Limb (tissue), 2 donors: ENCODE measurements around the gene CYSRT1.
A peak's percentile ranks its signal among the peaks of the same experiment; 100 is the strongest.

ENCODE experiments used
- DNase-seq, 2 donors: peaks; one replicate each; pipeline ENCODE4 v3.0.0-alpha.2; 2016; ENCODE audit errors: extremely low spot score in 2 of 2

CYSRT1 gene

DNA sequence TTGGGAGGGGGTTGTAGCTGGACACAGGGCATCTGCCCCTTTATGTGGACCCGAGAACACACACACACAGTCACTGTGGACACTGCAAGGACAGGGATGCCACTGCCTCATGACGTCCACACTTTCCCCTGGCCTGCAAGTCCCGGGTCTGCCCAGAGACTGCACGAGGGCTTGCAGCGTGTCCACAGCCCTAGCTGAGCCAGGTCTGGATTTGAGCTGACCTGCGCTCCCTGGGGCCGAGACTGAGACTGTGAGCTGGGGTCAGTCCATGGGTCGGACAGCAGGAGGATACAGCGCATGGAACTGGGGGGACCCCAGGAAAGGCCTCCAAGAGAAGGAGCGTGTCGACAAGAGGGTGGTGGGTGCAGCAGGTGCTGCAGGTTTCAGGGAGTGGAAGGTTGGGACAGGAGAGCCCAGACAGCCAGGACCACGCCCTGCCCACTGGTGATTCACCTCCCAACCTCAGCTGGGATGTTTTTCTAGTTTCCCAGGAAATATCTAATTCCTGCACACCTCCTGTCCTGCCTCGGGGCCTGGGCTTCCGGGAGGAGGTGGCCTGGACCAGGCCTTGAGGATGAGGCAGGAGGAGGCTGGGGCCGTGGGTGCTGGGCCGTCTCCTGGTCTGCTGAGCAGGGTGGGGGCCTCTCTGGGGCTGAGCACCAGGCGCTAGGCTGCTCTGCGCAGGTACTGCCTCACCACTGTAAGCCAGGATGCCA, 1.5 kb downstream of the CYSRT1 start:
- peak in 1 of 2 donors; percentile 21 for DNase-seq

DNA sequence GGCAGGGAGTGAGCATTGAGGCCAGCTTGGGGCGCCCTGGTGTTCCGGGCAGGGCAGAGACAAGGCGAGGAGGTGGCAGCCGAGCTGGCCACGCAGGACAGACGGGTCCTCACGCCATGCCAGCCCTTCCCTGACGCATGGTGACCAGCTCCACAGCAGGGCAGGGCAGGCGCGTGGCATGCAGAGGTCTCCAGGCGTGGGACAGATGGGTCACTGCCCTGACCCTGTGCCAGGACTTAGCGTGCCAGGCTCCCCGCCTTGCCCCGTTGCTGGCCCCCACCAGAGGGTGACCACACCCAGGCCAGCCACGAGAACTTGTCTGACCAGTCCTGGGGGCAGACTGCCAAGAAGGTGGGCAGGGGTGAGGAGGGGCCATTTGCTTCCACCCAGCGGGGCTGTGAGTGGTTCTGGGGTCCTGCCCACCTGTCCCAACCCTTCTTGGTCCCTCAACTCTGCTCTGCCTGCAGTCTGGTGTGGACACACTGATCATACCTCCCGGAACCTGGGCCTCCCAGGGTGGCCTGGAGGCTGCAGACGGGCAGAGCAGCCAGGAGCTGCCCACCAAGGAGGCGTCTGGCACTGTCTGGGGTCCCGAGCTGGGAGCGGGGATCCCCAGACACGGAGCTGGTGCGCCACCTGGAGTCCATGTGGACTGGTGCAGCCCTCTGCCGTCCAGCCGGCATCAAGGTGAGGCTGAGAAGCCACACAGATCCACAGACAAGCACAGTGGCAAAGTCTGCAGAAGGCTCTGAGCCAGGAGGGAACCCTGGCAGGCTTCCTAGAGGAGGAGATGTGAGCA, 2.3 kb downstream of the CYSRT1 start, which contains the start of gene RNF224:
TSS of gene RNF224 (plus strand) at position 449 of the 799 bp plus-strand sequence. CDS start 834 bp downstream, outside the sequence.
- peak in 1 of 2 donors; percentile 85 for DNase-seq

DNA sequence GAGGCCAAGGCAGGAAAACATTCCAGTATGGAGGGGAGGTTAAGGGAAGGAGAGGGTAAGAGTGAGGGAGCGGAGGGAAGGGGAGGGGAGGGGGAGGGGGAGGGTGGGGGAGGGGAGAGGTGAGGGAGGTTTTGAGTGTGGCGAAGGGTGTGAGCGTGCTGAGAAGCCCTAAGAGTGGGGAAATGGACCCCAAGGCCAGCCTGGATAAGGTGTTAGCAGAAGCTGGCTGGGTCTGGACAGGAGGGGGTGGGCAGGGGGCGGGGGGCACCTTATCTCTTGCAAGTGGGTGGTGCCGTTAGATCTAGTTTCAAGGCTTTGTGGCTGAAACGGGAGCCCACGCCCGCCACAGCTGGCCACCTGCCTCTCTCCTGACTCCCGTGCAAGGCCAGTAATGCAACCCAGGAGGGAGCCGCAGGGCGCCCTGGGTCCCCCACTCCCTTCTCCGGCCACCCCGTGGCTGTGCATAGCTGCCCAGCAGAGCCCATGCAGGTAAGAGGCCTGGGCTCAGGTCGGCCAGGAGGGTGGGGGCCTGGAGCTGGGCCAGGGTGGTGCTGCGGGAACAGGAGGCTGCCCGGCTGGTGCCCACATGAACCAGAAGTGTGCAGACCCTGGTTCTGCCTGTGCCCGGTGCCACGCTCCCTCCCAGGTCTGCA, 3.0 kb downstream of the CYSRT1 start:
- DNase-seq = no peak

DNA sequence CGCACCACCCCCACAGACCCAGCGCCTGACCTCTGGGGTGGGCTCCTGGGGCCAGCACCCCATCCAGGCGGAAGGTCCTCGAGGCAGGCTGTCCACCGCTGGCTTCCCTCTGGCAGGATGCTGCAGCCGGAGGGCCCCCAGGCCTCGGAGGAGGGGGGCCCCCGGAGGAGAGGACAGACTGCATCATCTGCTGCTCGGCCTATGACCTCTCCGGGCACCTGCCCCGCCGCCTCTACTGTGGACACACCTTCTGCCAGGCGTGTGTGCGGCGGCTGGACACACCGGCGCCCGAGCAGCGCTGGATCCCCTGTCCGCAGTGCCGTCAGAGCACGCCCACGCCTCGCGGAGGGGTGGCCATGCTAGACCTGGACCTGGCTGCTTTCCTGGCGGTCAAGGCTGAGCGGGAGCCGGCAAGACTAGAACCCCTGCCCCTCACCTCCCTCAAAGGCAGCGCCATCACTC, 3.6 kb downstream of the CYSRT1 start:
- DNase-seq = no peak

DNA sequence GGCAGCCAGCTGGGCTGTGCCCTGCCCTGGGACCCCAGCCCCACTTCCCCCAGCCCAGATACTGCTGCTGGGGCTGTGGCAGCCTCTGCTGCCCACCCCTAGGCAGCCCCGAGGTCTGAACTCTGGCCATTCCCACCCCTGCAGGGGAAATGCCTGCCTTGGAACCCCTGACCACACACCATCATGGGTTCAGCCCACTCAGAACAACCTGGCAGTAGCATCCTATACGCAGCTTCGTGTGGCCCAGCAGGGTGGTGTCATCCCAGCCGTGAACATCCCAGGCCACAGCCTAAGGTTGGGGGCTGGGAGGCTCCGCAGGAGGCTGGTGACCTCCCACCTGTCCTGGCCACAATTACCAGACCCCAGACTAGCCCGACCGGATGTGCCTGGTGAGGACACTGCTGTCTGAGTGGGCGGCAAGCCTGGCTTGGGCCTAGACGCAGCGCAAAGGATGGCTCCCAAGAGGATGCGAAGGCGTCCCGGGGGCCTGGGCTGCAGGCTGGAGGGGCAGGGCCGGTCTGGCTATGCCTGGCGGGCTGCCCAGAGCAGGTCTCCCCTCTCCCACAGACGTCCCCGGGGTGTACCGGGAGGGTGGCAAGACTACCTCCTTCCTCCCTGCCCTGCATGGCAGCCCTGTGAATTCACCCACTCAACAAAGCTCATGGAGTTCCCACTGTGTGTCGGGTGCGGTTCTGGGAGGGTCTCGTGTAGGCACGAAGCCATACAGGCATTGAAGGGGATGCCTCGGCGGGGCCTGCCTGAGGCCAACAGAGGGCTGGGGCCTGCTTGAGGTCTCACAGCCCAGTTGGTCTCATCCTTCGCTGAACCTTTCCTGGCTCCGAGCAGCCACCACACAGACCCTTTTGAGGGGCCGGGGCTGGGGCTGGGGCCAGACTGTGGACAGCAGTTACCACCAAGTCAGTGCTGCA, 4.3 kb downstream of the CYSRT1 start:
- no peak for DNase-seq

DNA sequence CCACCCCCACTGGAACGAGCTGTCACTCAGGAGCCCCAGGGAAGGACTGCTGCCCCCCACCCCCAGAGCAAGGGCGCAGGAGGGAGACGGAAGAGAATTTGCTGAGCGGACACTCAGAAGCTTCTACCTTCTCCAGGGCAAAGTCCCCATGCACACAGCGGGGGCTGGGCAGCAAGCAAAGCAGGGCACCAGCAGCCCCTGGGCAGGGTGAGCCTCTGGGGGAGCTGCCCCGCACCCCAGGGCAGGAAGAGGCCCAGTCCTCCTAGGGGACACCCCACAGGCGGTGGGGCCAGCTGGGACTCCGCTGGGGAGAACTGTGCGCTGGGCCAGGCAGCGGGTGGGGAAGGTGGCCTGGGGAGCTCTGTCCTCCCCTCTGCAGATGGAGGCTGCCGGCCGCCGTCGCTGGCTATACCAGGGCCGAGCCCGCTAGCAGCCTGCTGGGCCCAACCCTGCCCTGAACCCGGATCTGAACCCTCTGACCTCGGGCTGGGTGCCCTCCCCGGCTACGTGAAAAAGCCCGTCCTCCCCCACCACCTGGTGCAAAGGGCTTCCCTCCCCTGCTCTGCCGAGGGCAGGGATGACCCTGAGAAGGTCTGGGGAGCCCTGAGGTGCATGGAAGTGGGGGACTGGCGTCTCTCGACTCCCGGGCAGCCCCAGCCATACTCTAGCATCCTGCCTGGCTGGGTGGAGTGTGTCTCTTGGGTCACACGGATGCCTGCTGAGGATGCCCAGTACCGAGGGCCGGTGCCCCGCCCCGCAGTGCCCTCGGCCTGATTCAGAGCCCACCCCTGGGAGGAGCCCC, 5.1 kb downstream of the CYSRT1 start:
- no peak for DNase-seq

DNA sequence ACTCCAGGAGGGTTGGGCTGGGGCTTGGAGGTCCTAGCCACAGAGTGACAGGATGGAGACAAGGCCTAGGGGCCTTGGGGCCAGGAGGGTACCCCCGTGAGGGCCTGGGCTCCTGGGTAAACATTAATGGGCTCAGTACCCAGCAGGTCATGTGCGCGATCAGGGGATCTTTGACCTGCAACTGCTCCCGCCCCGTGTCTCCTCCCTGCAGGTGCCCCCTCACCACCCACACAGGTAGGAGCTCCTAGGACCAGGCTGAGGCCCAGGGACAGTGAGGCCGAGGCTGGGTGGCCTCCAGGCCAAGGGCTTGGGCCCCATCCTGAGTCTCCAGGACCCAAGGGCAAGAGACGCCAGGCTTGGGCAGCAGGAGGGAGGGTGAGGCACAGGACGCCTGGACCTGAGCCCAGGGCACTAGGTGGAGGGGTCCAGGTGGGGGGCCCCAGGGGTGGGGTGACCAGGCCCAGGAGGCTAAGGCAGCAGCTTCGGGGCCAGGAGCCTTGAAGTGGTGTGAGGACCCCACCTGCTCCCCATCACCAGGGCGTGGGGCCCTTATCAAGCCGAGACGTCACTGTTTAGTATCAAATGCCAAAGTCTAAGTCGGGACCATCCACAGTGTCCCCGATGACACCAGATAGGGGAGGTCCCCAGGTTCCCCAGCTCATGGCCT, 5.9 kb downstream of the CYSRT1 start, which contains the start of gene SLC34A3:
TSS of gene SLC34A3 (plus strand) at position 197 of the 667 bp plus-strand sequence. CDS start 802 bp downstream, outside the sequence.
- no peak for DNase-seq

DNA sequence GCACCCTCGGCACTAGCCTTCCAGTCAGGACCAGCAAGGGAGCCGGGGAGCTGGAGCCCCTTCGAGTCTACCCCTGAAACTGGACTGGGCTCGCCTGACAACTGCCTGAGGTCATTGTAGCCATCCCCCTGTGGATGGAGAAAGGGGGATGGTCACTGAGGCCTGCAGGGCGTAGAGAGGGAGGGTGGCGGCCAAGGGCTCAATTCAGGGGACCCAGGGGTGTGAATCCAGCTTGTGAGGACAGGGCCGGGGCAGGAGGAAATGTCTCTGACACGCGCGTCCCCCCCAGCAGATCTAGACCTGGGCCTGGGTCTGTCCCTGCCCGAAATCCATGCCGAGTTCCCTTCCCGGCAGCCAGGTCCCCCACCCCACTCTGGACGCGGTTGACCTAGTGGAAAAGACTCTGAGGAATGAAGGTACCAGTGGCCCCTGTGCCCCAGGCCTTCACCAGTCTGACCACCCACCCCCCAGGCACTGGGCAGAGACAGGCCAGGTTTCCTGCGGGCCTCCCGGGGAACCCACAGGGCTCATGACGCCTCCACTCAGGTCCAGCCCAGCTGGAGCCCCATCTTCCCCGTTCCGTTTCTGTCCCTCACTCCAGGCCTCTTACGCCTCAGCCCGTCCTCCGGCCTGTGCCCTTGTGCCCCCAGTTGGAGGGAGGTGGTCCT, 6.5 kb downstream of the CYSRT1 start:
- no peak for DNase-seq

DNA sequence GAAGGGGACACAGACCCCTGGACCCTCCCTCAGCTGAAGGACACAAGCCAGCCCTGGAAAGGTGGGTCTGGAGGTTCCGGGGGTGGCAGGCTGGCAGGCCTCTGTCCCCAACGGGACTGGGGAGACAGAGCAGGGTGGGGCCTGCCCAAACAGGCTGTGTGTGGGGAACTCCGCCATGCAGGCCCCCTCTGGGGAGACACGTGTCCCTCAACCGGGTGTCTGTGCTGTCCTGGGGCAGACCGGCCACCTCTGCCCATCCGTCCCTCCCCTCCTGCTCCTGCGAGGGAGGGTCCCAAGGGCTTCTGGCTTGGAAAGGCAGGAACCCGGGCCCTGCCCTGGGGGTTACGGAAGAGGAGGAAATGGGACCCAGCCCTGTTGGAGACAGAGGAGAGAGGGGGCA, 7.1 kb downstream of the CYSRT1 start:
- DNase-seq = no peak

DNA sequence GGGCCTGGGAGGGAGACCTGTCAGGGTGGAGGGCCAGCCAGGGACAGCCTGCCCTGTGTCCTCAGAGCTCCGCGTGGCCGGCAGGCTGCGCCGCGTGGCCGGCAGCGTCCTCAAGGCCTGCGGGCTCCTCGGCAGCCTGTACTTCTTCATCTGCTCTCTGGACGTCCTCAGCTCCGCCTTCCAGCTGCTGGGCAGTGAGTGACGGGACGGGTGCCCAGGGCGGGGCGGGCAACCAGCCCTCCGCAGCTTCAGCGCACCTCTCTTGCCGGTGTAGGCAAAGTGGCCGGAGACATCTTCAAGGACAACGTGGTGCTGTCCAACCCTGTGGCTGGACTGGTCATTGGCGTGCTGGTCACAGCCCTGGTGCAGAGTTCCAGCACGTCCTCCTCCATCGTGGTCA, 7.5 kb downstream of the CYSRT1 start:
- no peak for DNase-seq

DNA sequence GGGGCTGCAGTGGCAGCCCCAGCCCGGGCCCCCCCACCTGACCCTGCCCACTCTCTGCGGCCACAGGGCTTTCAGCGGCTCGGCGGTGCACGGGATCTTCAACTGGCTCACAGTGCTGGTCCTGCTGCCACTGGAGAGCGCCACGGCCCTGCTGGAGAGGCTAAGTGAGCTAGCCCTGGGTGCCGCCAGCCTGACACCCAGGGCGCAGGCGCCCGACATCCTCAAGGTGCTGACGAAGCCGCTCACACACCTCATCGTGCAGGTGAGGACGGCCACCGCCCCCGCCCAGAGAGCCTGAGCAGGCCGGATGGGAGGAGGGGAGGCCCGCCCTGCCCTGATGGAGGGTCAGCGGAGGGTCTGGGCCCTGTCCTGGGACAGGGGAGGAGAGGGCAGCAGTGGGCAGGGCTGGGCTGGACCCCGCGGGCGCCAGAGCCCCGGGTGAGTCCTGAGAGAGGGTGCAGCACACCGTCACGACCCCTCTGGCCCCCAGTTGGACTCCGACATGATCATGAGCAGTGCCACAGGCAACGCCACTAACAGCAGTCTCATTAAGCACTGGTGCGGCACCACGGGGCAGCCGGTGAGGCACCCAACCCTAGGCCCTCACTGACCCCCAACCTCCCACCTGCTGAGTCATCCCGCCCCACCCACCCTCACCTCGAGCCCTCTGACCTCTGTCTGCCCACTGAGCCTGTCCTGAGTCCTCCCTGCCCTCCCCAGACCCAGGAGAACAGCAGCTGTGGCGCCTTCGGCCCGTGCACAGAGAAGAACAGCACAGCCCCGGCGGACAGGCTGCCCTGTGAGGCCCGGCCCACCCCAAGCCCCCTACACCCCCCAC, 8.4 kb downstream of the CYSRT1 start:
- no peak for DNase-seq

DNA sequence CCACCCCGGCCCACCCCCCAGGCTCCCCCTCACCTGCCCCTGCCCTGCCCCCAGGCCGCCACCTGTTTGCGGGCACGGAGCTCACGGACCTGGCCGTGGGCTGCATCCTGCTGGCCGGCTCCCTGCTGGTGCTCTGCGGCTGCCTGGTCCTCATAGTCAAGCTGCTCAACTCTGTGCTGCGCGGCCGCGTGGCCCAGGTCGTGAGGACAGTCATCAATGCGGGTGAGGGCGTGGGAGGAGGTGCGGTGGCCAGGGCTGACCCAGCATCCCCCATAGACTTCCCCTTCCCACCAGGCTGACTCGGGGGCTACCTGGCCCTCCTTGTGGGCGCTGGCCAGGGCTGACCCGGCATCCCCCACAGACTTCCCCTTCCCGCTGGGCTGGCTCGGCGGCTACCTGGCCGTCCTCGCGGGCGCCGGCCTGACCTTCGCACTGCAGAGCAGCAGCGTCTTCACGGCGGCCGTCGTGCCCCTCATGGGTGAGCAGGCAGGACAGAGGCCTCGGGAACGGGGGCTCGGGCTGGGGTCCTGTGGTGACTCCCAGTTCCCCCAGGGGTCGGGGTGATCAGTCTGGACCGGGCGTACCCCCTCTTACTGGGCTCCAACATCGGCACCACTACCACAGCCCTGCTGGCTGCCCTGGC, 9.2 kb downstream of the CYSRT1 start:
- DNase-seq = no peak

DNA sequence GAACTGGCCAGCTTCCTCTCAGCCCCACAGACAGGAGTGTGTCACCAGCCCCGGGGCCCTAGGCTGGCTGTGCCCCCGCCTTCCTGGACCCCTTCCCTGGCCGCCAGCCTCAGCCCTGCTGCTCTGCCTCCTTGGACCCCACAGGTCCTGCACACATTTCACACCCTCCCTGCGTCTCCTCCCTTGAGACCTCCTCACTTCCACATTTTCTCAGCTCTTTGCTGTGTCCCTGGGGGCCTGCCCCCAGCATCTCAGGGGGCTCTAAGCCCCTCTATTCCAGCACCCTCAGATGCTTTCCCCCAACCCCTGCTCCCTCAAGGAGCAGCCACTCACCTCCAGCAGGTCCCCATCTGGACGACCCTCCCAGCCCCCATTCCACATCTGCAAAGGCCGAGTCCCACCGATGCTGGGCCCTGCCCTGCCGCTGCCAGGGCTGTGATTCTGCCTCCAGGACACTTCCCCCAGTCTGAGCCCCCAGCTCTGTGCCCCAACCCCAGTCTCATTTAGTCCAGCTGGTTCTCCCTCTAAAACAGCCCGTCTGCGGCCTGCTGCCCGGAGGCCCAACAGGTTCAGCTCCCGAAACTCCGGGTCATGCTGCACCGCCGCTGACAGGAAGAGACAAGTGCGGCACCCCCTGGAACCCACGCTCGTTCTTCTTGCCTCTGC, 9.9 kb downstream of the CYSRT1 start:
- DNase-seq = no peak

DNA sequence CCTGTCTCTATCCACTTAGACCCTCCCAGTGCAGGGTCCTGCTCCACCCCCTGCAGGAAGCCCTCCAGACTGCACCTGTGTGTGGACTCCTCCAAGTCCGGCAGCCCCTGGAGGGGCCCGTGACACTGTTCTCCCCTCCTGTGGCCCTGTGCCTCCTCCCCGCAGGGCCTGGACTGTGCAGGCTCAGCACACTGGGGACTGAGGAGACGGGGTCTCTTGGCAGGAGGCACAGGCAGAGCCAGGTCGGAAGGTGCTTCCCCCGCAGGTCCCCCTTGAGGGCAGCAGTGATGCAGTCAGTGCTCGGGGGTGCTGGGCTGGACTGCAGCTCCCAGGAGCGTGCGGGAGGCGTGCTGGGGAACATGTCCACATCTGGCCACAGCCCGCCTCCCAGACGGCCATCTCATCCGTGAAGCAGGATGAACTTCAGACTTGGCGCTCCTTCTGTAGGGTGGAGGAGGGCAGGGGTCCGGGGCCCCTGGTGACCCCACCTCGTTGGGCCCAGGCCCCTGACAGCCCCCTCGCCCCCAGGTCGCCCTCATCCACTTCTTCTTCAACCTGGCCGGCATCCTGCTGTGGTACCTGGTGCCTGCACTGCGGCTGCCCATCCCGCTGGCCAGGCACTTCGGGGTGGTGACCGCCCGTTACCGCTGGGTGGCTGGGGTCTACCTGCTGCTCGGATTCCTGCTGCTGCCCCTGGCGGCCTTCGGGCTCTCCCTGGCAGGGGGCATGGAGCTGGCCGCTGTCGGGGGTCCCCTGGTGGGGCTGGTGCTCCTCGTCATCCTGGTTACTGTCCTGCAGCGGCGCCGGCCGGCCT, 10.7 kb downstream of the CYSRT1 start:
- no peak for DNase-seq

DNA sequence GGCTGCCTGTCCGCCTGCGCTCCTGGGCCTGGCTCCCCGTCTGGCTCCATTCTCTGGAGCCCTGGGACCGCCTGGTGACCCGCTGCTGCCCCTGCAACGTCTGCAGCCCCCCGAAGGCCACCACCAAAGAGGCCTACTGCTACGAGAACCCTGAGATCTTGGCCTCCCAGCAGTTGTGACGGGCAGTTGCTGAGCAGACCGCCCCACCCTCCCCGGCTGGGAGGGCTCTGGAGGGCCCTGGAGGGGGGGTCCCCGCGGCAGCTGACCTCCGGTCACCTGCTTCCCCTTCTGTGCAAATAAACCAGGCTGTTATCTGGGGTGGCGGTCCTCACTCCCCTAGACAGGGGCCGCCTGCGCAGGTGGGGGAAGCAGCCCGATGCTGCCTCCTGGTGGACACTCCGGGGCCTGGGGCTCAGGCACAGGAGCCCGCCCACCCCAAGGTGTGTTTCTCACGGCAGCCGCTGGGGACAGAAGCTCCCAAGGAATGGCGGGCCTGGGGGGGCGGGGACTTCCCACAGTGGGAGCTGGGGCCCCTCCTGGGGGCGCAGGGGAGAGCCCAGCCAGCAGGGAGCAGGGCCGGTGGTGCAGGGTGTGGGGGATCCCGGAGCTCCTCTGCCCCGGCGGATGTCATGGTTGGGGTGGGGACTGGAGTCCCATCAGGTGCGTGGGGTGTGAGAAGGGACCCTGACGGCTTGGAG, 11.4 kb downstream of the CYSRT1 start:
- DNase-seq = peak; percentile 83 to 91
